Omental fat pad (tissue), 4 donors: ENCODE data around the gene ARHGAP6. TPM values are rescaled to one million over a fixed set of nuclear protein-coding genes. Genes with fewer than 3 reads are reported as not detected.

Experiments used
- ATAC-seq: fragments of 150-250 bp; one replicate; pipeline ENCODE4 v1.9.1; 2016; ENCODE audit warnings: mild to moderate bottlenecking, moderate library complexity; ENCODE audit not compliant: low FRiP score
- DNase-seq: peaks from one replicate; pipeline ENCODE4 v3.0.0-alpha.2; 2019; ENCODE audit warnings: low spot score
- CTCF ChIP-seq, 3 donors: fragments of 450-650 bp; IDR thresholded peaks; one replicate each; pipeline ENCODE4 v1.5.1; 2016 to 2017; ENCODE audit warnings: antibody characterized with exemption in 3 of 3, mild to moderate bottlenecking in 3 of 3, moderate library complexity in 2 of 3
- total RNA-seq, 4 donors: library from RNA; depleted of rRNA; stranded (reverse); fragments of >200 nt; gene quantifications; one replicate each; pipeline ENCODE4 v1.1.0, GENCODE V29; 2016

The ARHGAP6 gene
- total RNA-seq, 4 donors from 2014 or later = 20.4 to 45.5 (median 25.1) TPM

GRCh38 chrX:11611965-11612364 is 53.8 kb downstream of the ARHGAP6 start:
- DNase-seq = no peak
- no peak for TF ChIP-seq CTCF (IDR thresholded peaks at IDR 0.05)
- ATAC-seq = no peak

- TF ChIP-seq CTCF (IDR thresholded peaks at IDR 0.05) = no peak
- ATAC-seq = no peak
Measured at GRCh38 chrX:11611161-11611560, 54.6 kb downstream of the ARHGAP6 start.

GRCh38 chrX:11609109-11609508 is 56.6 kb downstream of the ARHGAP6 start:
- no peak for TF ChIP-seq CTCF (IDR thresholded peaks at IDR 0.05)
- DNase-seq (no peak), ATAC-seq (no peak)

More at GRCh38 chrX:11611161-11611560, 54.6 kb downstream of the ARHGAP6 start:
- DNase-seq = no peak

GRCh38 chrX:11606408-11606807 is 59.3 kb downstream of the ARHGAP6 start:
- DNase-seq = no peak
- no peak for TF ChIP-seq CTCF (IDR thresholded peaks at IDR 0.05)
- ATAC-seq = no peak

GRCh38 chrX:11600578-11600977 is 65.1 kb downstream of the ARHGAP6 start:
- TF ChIP-seq CTCF (IDR thresholded peaks at IDR 0.05) = no peak
- DNase-seq = no peak
- no peak for ATAC-seq

GRCh38 chrX:11597479-11597878 is 68.2 kb downstream of the ARHGAP6 start:
- DNase-seq = no peak
- no peak for TF ChIP-seq CTCF (IDR thresholded peaks at IDR 0.05)
- ATAC-seq = no peak

GRCh38 chrX:11591723-11592346 is 73.9 kb downstream of the ARHGAP6 start:
- no peak for ATAC-seq
- DNase-seq = no peak
- no peak for TF ChIP-seq CTCF (IDR thresholded peaks at IDR 0.05)
